Neural cell (in vitro differentiated cells): ENCODE data around the gene RBM8A. TPM values are rescaled to one million over a fixed set of nuclear protein-coding genes. Genes with fewer than 3 reads are reported as not detected.

Experiments
- H2AFZ ChIP-seq: fragments of 200-600, 300-800 bp; sonication (generic), shearing (Covaris generic); 2 replicates; pipeline ENCODE4 v1.6.0; 2014; ENCODE audit warnings: low read depth, mild to moderate bottlenecking, antibody characterized with exemption, low read length, moderate library complexity
- H3F3A ChIP-seq: fragments of 200-600 bp; shearing (Covaris generic); 2 replicates; pipeline ENCODE4 v1.6.1; 2016; ENCODE audit warnings: mild to moderate bottlenecking, moderate library complexity, mixed read lengths, antibody characterized with exemption, low read length; ENCODE audit not compliant: insufficient read depth, poor library complexity, severe bottlenecking
- H3K27ac ChIP-seq: fragments of 200-600, 300-800 bp; sonication (generic), shearing (Covaris generic); 2 replicates; pipeline ENCODE4 v1.5.1; 2014; ENCODE audit warnings: mild to moderate bottlenecking, low read length, moderate library complexity
- H3K27me3 ChIP-seq: fragments of 300-800, 200-600 bp; sonication (generic), shearing (Covaris generic); 2 replicates; pipeline ENCODE4 v1.6.0; 2014; ENCODE audit warnings: mild to moderate bottlenecking, low read depth, low read length, moderate library complexity; ENCODE audit not compliant: insufficient read depth
- H3K36me3 ChIP-seq: fragments of 300-800, 200-600 bp; sonication (generic), shearing (Covaris generic); 2 replicates; pipeline ENCODE4 v1.5.1; 2014; ENCODE audit warnings: mild to moderate bottlenecking, antibody characterized with exemption, low read length, moderate library complexity; ENCODE audit not compliant: insufficient read depth
- H3K4me2 ChIP-seq: fragments of 300-800, 200-600 bp; sonication (generic), shearing (Covaris generic); 2 replicates; pipeline ENCODE4 v1.6.0; 2014; ENCODE audit warnings: mild to moderate bottlenecking, low read length
- H3K4me3 ChIP-seq: fragments of 300-800, 200-600 bp; sonication (generic), shearing (Covaris generic); 2 replicates; pipeline ENCODE4 v1.5.1; 2014; ENCODE audit warnings: mild to moderate bottlenecking, low read length, moderate library complexity
- H3K79me2 ChIP-seq: fragments of 200-600 bp; shearing (Covaris generic); replicated peaks from 2 replicates; pipeline ENCODE4 v1.6.0; 2014; ENCODE audit warnings: mild to moderate bottlenecking, low read length, moderate library complexity; ENCODE audit not compliant: insufficient read depth
- H3K9ac ChIP-seq: fragments of 300-800, 200-600 bp; sonication (generic), shearing (Covaris generic); 2 replicates; pipeline ENCODE4 v1.6.1; 2016; ENCODE audit warnings: mild to moderate bottlenecking, low read length, mixed read lengths
- H3K9me2 ChIP-seq: fragments of 200-600 bp; shearing (Covaris generic); 2 replicates; pipeline ENCODE4 v1.6.1; 2016; ENCODE audit warnings: mild to moderate bottlenecking, low read length, mixed read lengths; ENCODE audit not compliant: insufficient read depth
- H3K9me3 ChIP-seq: fragments of 200-600, 300-800 bp; sonication (generic), shearing (Covaris generic); 2 replicates; pipeline ENCODE4 v1.6.1; 2016; ENCODE audit warnings: mild to moderate bottlenecking, mixed run types, low read length, moderate library complexity, mixed read lengths
- H4K20me1 ChIP-seq: fragments of 200-600 bp; shearing (Covaris generic); 2 replicates; pipeline ENCODE4 v1.6.1; 2016; ENCODE audit warnings: mild to moderate bottlenecking, mixed run types; ENCODE audit not compliant: insufficient read depth
- EP300 ChIP-seq: fragments of 450-650 bp; conservative IDR thresholded peaks from 2 replicates; pipeline ENCODE4 v1.6.1; 2014; ENCODE audit warnings: antibody characterized with exemption, mild to moderate bottlenecking, moderate library complexity; ENCODE audit not compliant: poor library complexity, severe bottlenecking
- EZH2 ChIP-seq: fragments of 200-600, 300-800 bp; shearing (Covaris generic), sonication (generic); IDR thresholded peaks from 2 replicates; pipeline ENCODE4 v1.6.1; 2014; ENCODE audit warnings: antibody characterized with exemption, low read length, borderline replicate concordance, mild to moderate bottlenecking; ENCODE audit not compliant: insufficient read depth, poor library complexity, severe bottlenecking
- MXI1 ChIP-seq: fragments of 450-650 bp; conservative IDR thresholded peaks from 2 replicates; pipeline ENCODE4 v1.6.1; 2014; ENCODE audit warnings: antibody characterized with exemption, mild to moderate bottlenecking; ENCODE audit not compliant: poor library complexity, severe bottlenecking
- POLR2AphosphoS5 ChIP-seq: IDR thresholded peaks from 2 replicates; pipeline ENCODE4 v1.6.1; 2012
- RAD21 ChIP-seq: fragments of 450-650 bp; conservative IDR thresholded peaks from 2 replicates; pipeline ENCODE4 v1.6.1; 2014; ENCODE audit warnings: antibody characterized with exemption, mild to moderate bottlenecking, moderate library complexity
- SMC3 ChIP-seq: fragments of 450-650 bp; conservative IDR thresholded peaks from 2 replicates; pipeline ENCODE4 v1.6.1; 2014; ENCODE audit warnings: antibody characterized with exemption, mild to moderate bottlenecking, moderate library complexity; ENCODE audit not compliant: poor library complexity
- TAF1 ChIP-seq: IDR thresholded peaks from 2 replicates; pipeline ENCODE4 v1.6.1; 2012; ENCODE audit warnings: low read depth
- polyA plus RNA-seq: library from polyadenylated mRNA; depleted of rRNA; stranded (reverse); fragments of >200 nt; gene quantifications from 2 replicates; pipeline ENCODE4 v1.2.3, GENCODE V29; 2014
- TF ChIP-seq, protein P1 (sequence below): fragments of 450-650 bp; IDR thresholded peaks from 2 replicates; pipeline ENCODE4 v1.5.1; 2014; ENCODE audit warnings: antibody characterized with exemption, mild to moderate bottlenecking, moderate library complexity; ENCODE audit not compliant: poor library complexity, severe bottlenecking
- TF ChIP-seq, protein P2 (sequence below): IDR thresholded peaks from 2 replicates; pipeline ENCODE4 v1.6.1; 2012; ENCODE audit warnings: borderline replicate concordance

RBM8A gene
- polyA plus RNA-seq, 1 donor from 2014 or later, result 366 TPM

DNA sequence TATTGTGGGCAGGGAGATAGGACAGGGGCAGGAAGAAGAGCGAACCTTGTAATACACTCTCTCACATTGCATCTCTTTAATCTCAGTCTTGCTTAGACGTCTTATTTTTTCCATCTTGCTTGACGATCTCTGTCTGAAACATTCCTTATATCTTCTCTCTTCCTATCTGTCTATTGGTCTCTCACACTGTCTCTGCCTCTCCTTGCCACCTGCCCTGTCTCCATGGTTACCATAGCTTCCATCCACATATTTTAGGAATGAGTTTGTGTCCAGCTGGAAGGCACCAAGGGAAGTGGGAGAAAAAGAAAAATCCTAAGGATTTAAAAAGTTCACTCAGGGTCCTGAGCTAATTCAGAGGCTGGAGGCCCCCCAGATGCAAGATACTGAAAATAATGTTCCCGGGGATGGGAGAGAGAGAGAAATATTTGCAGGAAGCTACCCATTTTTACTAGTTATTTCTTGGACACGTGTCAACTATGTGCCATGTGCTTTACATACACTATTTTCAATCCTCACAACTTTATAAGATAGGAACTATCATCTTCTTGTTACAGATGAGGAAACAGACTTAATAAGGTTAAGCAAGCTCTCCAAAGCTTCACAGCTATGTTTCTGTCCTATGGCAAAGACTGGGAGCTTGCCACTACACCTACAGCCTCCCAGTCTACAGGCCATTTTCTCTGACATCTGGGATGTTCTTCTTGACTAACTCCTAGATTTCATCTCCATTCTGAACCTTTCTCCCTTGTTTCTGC, 36.2 kb upstream of the RBM8A start:
- Histone ChIP-seq H3K9ac (peak overlapping the region; percentile 68), H3K79me2 (no peaks in the 10 kb centered on the region), H3K27ac (peak overlapping the region; percentile 72), H4K20me1 (no peaks in the 10 kb centered on the region), H3K4me2 (peak overlapping the region; percentile 79), H3K27me3 (peaks cover 23% of the 10 kb centered on the region), H3F3A (peaks cover 7% of the 10 kb centered on the region), H3K36me3 (no peaks in the 10 kb centered on the region), H3K9me3 (no peaks in the 10 kb centered on the region), H3K4me3 (peak overlapping the region; percentile 68), H2AFZ (no peak overlapping the region), H3K9me2 (no peaks in the 10 kb centered on the region)
- no peak for TF ChIP-seq RAD21
- TF ChIP-seq, protein P1, sequence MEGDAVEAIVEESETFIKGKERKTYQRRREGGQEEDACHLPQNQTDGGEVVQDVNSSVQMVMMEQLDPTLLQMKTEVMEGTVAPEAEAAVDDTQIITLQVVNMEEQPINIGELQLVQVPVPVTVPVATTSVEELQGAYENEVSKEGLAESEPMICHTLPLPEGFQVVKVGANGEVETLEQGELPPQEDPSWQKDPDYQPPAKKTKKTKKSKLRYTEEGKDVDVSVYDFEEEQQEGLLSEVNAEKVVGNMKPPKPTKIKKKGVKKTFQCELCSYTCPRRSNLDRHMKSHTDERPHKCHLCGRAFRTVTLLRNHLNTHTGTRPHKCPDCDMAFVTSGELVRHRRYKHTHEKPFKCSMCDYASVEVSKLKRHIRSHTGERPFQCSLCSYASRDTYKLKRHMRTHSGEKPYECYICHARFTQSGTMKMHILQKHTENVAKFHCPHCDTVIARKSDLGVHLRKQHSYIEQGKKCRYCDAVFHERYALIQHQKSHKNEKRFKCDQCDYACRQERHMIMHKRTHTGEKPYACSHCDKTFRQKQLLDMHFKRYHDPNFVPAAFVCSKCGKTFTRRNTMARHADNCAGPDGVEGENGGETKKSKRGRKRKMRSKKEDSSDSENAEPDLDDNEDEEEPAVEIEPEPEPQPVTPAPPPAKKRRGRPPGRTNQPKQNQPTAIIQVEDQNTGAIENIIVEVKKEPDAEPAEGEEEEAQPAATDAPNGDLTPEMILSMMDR, result no peak
- peak; percentile 15 for TF ChIP-seq MXI1

DNA sequence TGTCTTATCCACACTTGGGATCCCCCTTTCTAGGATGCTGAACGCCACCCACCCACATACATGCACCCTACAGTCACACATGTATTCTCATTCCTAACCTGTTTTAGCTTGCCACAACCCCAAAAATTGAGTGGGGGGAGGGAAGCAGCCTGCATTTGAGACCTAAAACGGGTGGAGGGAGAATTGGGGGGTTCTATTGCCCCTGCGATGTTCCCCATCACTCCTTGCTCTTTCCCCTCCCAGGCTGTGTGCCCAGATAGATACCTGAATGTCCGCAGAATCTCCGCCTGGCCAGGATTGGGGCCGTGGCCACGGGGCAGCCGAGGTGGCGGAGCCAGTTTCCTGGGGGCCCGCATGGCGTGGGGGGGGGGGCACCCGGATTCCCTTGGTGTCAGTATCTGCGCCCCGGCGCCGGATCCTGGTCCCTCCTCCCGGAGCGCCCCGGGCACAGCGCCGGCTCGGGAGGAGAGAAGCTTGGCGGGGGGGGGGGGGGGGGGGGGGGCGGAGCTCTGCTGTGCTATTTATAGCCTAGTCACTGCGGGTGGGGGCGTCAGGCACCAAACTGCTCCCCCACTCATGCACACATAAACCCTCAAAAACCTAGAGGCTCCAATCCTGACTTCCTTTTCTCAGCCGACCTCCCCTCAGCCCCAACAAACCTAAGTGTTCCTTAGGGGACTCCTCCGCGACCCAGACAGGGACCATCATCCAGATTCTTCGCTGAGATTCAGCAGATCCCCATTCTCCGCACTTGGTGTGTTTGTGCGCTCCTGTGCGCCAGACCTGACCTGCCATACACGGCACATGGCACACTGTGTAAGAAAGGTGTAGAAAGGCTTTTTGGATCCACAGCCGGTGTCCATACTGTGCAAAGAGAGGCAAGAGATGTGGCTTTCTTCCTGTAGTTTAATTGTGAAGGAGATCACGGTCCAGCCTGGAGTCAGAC, 35.1 kb upstream of the RBM8A start:
- Histone ChIP-seq H3K9me3 (no peaks in the 10 kb centered on the region), H3K9me2 (no peaks in the 10 kb centered on the region), H3K4me3 (peak overlapping the region; percentile 68), H3K9ac (peak overlapping the region; percentile 64), H2AFZ (no peak overlapping the region), H3K79me2 (no peaks in the 10 kb centered on the region), H3K27me3 (peaks cover 23% of the 10 kb centered on the region), H3K27ac (no peak overlapping the region), H3F3A (peaks cover 7% of the 10 kb centered on the region), H4K20me1 (no peaks in the 10 kb centered on the region), H3K4me2 (peak overlapping the region; percentile 52), H3K36me3 (no peaks in the 10 kb centered on the region)
- TF ChIP-seq, protein P1, result no peak
- TF ChIP-seq TAF1 (no peak), SMC3 (no peak), RAD21 (no peak), EP300 (no peak), MXI1 (no peak), EZH2 (no peak), POLR2AphosphoS5 (no peak)
- TF ChIP-seq, protein P2, sequence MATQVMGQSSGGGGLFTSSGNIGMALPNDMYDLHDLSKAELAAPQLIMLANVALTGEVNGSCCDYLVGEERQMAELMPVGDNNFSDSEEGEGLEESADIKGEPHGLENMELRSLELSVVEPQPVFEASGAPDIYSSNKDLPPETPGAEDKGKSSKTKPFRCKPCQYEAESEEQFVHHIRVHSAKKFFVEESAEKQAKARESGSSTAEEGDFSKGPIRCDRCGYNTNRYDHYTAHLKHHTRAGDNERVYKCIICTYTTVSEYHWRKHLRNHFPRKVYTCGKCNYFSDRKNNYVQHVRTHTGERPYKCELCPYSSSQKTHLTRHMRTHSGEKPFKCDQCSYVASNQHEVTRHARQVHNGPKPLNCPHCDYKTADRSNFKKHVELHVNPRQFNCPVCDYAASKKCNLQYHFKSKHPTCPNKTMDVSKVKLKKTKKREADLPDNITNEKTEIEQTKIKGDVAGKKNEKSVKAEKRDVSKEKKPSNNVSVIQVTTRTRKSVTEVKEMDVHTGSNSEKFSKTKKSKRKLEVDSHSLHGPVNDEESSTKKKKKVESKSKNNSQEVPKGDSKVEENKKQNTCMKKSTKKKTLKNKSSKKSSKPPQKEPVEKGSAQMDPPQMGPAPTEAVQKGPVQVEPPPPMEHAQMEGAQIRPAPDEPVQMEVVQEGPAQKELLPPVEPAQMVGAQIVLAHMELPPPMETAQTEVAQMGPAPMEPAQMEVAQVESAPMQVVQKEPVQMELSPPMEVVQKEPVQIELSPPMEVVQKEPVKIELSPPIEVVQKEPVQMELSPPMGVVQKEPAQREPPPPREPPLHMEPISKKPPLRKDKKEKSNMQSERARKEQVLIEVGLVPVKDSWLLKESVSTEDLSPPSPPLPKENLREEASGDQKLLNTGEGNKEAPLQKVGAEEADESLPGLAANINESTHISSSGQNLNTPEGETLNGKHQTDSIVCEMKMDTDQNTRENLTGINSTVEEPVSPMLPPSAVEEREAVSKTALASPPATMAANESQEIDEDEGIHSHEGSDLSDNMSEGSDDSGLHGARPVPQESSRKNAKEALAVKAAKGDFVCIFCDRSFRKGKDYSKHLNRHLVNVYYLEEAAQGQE, result no peak
